Hepatocyte (in vitro differentiated cells): ENCODE measurements around the gene TRPV2.

Experiments used
- EZH2 ChIP-seq: fragments of 200-600 bp; sonication (generic); IDR thresholded peaks from 2 replicates; pipeline ENCODE4 v1.6.1; 2016; ENCODE audit warnings: antibody characterized with exemption, mild to moderate bottlenecking, borderline replicate concordance
- TF ChIP-seq, protein P1 (sequence below): fragments of 200-600 bp; sonication (generic); IDR thresholded peaks from 2 replicates; pipeline ENCODE4 v1.5.1; 2016; ENCODE audit warnings: antibody characterized with exemption, mild to moderate bottlenecking; ENCODE audit not compliant: poor library complexity

DNA sequence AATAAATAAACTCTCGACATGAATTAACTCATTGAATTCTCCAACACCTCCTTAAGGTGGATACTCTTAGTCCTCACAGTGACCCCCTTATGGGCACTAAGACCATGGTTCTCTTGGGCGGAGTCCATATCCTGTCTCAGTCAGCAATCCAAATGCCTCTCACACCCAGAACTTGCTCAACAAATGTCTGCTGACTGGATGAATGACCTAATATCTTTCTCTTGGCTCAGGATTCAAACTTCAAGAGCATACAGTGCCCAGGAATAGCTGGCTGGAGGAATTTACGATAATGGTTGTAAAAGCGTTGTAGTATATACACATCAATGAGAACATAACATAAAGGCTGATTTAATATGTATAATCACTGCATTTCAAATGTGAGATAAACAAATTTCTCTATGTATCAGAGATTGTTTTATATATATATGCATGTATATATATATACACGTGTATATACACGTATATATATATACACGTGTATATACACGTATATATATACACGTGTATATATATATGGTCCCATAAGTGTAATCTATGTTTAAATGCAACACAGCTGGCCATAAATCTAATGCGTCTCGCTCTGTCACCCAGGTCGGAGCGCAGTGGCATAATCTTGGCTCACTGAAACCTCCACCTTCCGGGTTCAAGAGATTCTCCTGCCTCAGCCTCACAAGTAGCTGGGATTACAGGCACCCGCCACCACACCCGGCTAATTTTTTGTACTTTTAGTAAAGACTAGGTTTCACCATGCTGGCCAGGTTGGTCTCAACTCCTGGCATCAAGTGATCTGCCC is 41.0 kb upstream of the TRPV2 start:
- no peak for TF ChIP-seq EZH2
- TF ChIP-seq, protein P1, sequence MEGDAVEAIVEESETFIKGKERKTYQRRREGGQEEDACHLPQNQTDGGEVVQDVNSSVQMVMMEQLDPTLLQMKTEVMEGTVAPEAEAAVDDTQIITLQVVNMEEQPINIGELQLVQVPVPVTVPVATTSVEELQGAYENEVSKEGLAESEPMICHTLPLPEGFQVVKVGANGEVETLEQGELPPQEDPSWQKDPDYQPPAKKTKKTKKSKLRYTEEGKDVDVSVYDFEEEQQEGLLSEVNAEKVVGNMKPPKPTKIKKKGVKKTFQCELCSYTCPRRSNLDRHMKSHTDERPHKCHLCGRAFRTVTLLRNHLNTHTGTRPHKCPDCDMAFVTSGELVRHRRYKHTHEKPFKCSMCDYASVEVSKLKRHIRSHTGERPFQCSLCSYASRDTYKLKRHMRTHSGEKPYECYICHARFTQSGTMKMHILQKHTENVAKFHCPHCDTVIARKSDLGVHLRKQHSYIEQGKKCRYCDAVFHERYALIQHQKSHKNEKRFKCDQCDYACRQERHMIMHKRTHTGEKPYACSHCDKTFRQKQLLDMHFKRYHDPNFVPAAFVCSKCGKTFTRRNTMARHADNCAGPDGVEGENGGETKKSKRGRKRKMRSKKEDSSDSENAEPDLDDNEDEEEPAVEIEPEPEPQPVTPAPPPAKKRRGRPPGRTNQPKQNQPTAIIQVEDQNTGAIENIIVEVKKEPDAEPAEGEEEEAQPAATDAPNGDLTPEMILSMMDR: no peak
